ENCODE data around the gene VPS37B. TPM values are rescaled to one million over a fixed set of nuclear protein-coding genes. Genes with fewer than 3 reads are reported as not detected.
"Not testable (repeated sequence)": the region's sequence is repeated elsewhere in the genome, so short reads cannot be mapped to it uniquely, and the experiment has no call there.

VPS37B gene
- total RNA-seq, 1 experiment from 2014 or later = 37.6 TPM

DNA sequence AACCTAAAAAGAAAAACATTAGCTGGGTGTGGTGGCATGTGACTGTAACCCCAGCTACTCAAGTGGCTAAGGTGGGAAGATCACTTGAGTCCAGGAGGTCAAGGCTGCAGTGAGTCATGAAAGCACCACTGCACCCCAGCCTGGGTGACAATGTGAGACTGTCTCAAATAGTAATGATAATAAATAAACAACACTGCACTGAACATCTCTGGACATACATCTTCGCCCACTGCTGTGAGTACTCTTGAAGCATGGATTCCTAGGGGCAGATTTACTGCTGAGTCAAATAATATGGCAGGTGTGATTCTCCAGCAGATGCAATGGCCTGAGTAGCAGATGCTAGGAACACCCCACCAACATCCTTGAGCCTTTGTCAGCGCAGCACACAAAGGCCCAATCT, 46.7 kb upstream of the VPS37B start:
- ChIA-PET POLR2A (interaction anchor here (11.2 kb wide), 1 partner anchor 51 kb away, joined by 240 read pairs; the partner anchor contains the start of gene VPS37B), CTCF (interaction anchor here (0.6 kb wide), 1 partner anchor 206 kb away, joined by 3 read pairs; no protein-coding TSS in a partner anchor)
- BruUV-seq (replicated peaks) = no TSS peak
- Mint-ChIP-seq H3K4me1 (ENCODE audit: insufficient read depth, unreplicated experiment) (peaks cover 44% of the 10 kb centered on the region), H3K4me3 (ENCODE audit: unreplicated experiment) (no peak overlapping the region), H3K27me3 (ENCODE audit: insufficient read depth, unreplicated experiment) (no peaks in the 10 kb centered on the region), H3K36me3 (ENCODE audit: insufficient read depth, unreplicated experiment) (peaks cover 6% of the 10 kb centered on the region), H3K9me3 (ENCODE audit: unreplicated experiment) (no peaks in the 10 kb centered on the region), H3K27ac (ENCODE audit: low read depth, unreplicated experiment) (no peak overlapping the region)
- no peak for DNase-seq (ENCODE audit: unreplicated experiment)
- TF ChIP-seq, protein P1, sequence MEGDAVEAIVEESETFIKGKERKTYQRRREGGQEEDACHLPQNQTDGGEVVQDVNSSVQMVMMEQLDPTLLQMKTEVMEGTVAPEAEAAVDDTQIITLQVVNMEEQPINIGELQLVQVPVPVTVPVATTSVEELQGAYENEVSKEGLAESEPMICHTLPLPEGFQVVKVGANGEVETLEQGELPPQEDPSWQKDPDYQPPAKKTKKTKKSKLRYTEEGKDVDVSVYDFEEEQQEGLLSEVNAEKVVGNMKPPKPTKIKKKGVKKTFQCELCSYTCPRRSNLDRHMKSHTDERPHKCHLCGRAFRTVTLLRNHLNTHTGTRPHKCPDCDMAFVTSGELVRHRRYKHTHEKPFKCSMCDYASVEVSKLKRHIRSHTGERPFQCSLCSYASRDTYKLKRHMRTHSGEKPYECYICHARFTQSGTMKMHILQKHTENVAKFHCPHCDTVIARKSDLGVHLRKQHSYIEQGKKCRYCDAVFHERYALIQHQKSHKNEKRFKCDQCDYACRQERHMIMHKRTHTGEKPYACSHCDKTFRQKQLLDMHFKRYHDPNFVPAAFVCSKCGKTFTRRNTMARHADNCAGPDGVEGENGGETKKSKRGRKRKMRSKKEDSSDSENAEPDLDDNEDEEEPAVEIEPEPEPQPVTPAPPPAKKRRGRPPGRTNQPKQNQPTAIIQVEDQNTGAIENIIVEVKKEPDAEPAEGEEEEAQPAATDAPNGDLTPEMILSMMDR (IDR thresholded peaks at IDR 0.05; ENCODE audit: unreplicated experiment) = no peak
- intact Hi-C loops (cut with micrococcal nuclease) = no loop called here

DNA sequence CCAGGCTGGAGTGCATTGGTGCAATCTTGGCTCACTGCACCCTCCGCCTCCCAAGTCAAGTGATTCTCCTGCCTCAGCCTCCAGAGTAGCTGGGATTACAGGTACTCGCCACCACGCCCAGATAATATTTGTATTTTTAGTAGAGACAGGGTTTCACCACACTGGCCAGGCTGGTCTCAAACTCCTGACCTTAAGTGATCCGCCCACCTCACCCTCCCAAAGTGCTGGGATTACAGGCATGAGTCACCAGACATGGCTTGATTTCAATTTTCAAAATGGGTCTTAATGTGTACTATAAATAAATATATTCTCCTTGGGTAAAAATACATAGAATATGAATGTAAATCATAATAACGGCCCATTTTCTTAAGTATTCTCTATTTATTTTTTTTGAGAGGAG, 45.4 kb upstream of the VPS37B start:
- POLR2A ChIA-PET = interaction anchor here (11.2 kb wide), 1 partner anchor 49 kb away, joined by 240 read pairs; the partner anchor contains the start of gene VPS37B
- intact Hi-C loops (cut with micrococcal nuclease); H3K36me3 Mint-ChIP-seq (ENCODE audit: insufficient read depth, unreplicated experiment): not testable (repeated sequence)

GRCh38 chr12:122939125-122939524, 43.2 kb upstream of the VPS37B start:
- no peak overlapping the region for H3K27ac Mint-ChIP-seq (ENCODE audit: low read depth, unreplicated experiment)
- no peaks in the 10 kb centered on the region for H3K27me3 Mint-ChIP-seq (ENCODE audit: insufficient read depth, unreplicated experiment)
- ChIA-PET POLR2A (interaction anchor here (11.2 kb wide), 1 partner anchor 47 kb away, joined by 240 read pairs; the partner anchor contains the start of gene VPS37B), CTCF (interaction anchor here (0.6 kb wide), 1 partner anchor 13 kb away, joined by 3 read pairs; no protein-coding TSS in a partner anchor)
- H3K4me3 Mint-ChIP-seq (ENCODE audit: unreplicated experiment) = no peak overlapping the region
- H3K36me3 Mint-ChIP-seq (ENCODE audit: insufficient read depth, unreplicated experiment) = peaks cover 6% of the 10 kb centered on the region
- TF ChIP-seq, protein P1 (IDR thresholded peaks at IDR 0.05; ENCODE audit: unreplicated experiment) = no peak
- intact Hi-C loops (cut with micrococcal nuclease) = no loop called here
- no TSS peak for BruUV-seq (replicated peaks)
- no peaks in the 10 kb centered on the region for H3K9me3 Mint-ChIP-seq (ENCODE audit: unreplicated experiment)
- no peak for DNase-seq (ENCODE audit: unreplicated experiment)
- peaks cover 17% of the 10 kb centered on the region for H3K4me1 Mint-ChIP-seq (ENCODE audit: insufficient read depth, unreplicated experiment)

More for the DNA sequence above, 45.4 kb upstream of the VPS37B start:
- H3K4me3 Mint-ChIP-seq (ENCODE audit: unreplicated experiment); BruUV-seq (replicated peaks); H3K9me3 Mint-ChIP-seq (ENCODE audit: unreplicated experiment); H3K27me3 Mint-ChIP-seq (ENCODE audit: insufficient read depth, unreplicated experiment); H3K27ac Mint-ChIP-seq (ENCODE audit: low read depth, unreplicated experiment); CTCF ChIA-PET: not testable (repeated sequence)
- peak; percentile 73 for DNase-seq (ENCODE audit: unreplicated experiment)
- peaks cover 36% of the 10 kb centered on the region for H3K4me1 Mint-ChIP-seq (ENCODE audit: insufficient read depth, unreplicated experiment)

GRCh38 chr12:122937622-122938091, 41.7 kb upstream of the VPS37B start:
- Mint-ChIP-seq H3K4me3 (ENCODE audit: unreplicated experiment) (no peak overlapping the region), H3K4me1 (ENCODE audit: insufficient read depth, unreplicated experiment) (peaks cover 6% of the 10 kb centered on the region), H3K27me3 (ENCODE audit: insufficient read depth, unreplicated experiment) (no peaks in the 10 kb centered on the region), H3K9me3 (ENCODE audit: unreplicated experiment) (no peaks in the 10 kb centered on the region), H3K36me3 (ENCODE audit: insufficient read depth, unreplicated experiment) (no peaks in the 10 kb centered on the region), H3K27ac (ENCODE audit: low read depth, unreplicated experiment) (no peak overlapping the region)
- TF ChIP-seq, protein P1 (IDR thresholded peaks at IDR 0.05; ENCODE audit: unreplicated experiment) = no peak
- CTCF ChIA-PET = interaction anchor here (0.7 to 0.9 kb wide), 2 partner anchors 13 to 182 kb away, joined by 3 to 4 read pairs; no protein-coding TSS in a partner anchor
- POLR2A ChIA-PET = interaction anchor here (1.0 kb wide), 1 partner anchor 9 kb away, joined by 7 read pairs; no protein-coding TSS in a partner anchor
- no TSS peak for BruUV-seq (replicated peaks)
- DNase-seq (ENCODE audit: unreplicated experiment) = peak; percentile 95
- intact Hi-C loops (cut with micrococcal nuclease) = no loop called here

Data from MCF 10A (cell line).